Psoas muscle (tissue), 8 donors: ENCODE measurements around the gene IGSF11. TPM values are rescaled to one million over a fixed set of nuclear protein-coding genes. Genes with fewer than 3 reads are reported as not detected.

Source experiments
- ATAC-seq, 4 donors: fragments of 200-7000 bp; cut with Tn5 transposase; one replicate each; pipeline ENCODE4 v1.9.1; 2020; ENCODE audit warnings: moderate library complexity in 3 of 4, mild to moderate bottlenecking in 2 of 4
- DNase-seq, 2 donors: peaks; one replicate each; pipeline ENCODE4 v3.0.0-alpha.2; 2020
- H3K27ac ChIP-seq: fragments of 200-600 bp; one replicate; pipeline ENCODE4 v1.8.0; 2022
- H3K27me3 ChIP-seq, 3 donors: fragments of 200-600 bp in 1 of 3; one replicate each; pipeline versions ENCODE4 v1.6.1 to v1.8.0; 2013 to 2022; ENCODE audit warnings: low read length in 2 of 3, mild to moderate bottlenecking in 2 of 3, moderate library complexity in 1 of 3; ENCODE audit not compliant: insufficient read depth in 3 of 3
- H3K36me3 ChIP-seq, 2 donors: fragments of 200-600 bp in 1 of 2; one replicate each; pipeline versions ENCODE4 v1.6.1 to v1.8.0; 2013 to 2022; ENCODE audit warnings: low read depth in 1 of 2, mild to moderate bottlenecking in 1 of 2, moderate library complexity in 1 of 2; ENCODE audit not compliant: insufficient read depth in 1 of 2
- H3K4me1 ChIP-seq: fragments of 200-600 bp; one replicate; pipeline ENCODE4 v1.8.0; 2022
- H3K4me3 ChIP-seq: fragments of 200-600 bp; one replicate; pipeline ENCODE4 v1.8.0; 2022; ENCODE audit warnings: mild to moderate bottlenecking
- H3K9me3 ChIP-seq: fragments of 200-600 bp; one replicate; pipeline ENCODE4 v1.8.0; 2022
- WGBS, 3 donors: extraction: QIAGEN DNeasy Blood & Tissue Kit; methylation state at CpG; one replicate each; pipeline versions ENCODE4 v1.1.6 to v1.1.7; 2013; 5-methylcytosine and 5-hydroxymethylcytosine counted together
- intact Hi-C, 2 donors: fragments of 100-400 bp; cut with DNase I; formaldehyde crosslinking; loops; one replicate each; pipeline versions ENCODE4 v1.11.0 to v1.14.2; 2022
- polyA plus RNA-seq, 3 donors: library from polyadenylated mRNA; stranded (reverse); fragments of 200-250 nt; gene quantifications; one replicate each; pipeline ENCODE4 v1.2.3, GENCODE V29; 2013
- total RNA-seq, 4 donors: library from RNA; stranded (reverse); fragmentation: NEBNext Ultra II Directional in 2 of 4; extraction: Animal tissue kit (Norgen Biotek cat#: 25700) in 2 of 4; gene quantifications; one replicate each; pipeline versions ENCODE4 v1.2.1 to v1.2.4, GENCODE V29; 2021 to 2023
- TF ChIP-seq, protein P1 (sequence below): fragments of 200-600 bp; IDR thresholded peaks from one replicate; pipeline ENCODE4 v1.8.0; 2022; ENCODE audit warnings: antibody characterized with exemption
- donor health status: healthy with polysubstance abuse.
- donor health status: DM: no; HTN: no; CAD: no; lungs with moderate emphysema.
- donor health status: Bipolar disorder and iron deficiency.
- donor health status: healthy.
- donor health status: DM: yes; HTN: yes; CAD: no.
- donor health status: DM: no; HTN: no; CAD: no.
- donor health status: DM: no; HTN: no; CAD: no.
- donor health status: DM: yes; HTN: yes; CAD: no.

The IGSF11 gene
- total and polyA plus RNA-seq, 7 donors, result 0.23 to 8.5 (median 4.3) TPM

GRCh38 chr3:118942671-118943070 lies 92.0 kb downstream of the IGSF11 start:
- no peak for DNase-seq
- TF ChIP-seq, protein P1, sequence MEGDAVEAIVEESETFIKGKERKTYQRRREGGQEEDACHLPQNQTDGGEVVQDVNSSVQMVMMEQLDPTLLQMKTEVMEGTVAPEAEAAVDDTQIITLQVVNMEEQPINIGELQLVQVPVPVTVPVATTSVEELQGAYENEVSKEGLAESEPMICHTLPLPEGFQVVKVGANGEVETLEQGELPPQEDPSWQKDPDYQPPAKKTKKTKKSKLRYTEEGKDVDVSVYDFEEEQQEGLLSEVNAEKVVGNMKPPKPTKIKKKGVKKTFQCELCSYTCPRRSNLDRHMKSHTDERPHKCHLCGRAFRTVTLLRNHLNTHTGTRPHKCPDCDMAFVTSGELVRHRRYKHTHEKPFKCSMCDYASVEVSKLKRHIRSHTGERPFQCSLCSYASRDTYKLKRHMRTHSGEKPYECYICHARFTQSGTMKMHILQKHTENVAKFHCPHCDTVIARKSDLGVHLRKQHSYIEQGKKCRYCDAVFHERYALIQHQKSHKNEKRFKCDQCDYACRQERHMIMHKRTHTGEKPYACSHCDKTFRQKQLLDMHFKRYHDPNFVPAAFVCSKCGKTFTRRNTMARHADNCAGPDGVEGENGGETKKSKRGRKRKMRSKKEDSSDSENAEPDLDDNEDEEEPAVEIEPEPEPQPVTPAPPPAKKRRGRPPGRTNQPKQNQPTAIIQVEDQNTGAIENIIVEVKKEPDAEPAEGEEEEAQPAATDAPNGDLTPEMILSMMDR, result no peak
- H3K27me3 ChIP-seq, result no peaks in the 10 kb centered on the region
- no peaks in the 10 kb centered on the region for H3K9me3 ChIP-seq
- ATAC-seq, result peak in 2 of 4 donors; percentile 26 to 46
- intact Hi-C loops, result no loop called here
- 59 to 76% (median 74%) methylated on average over 1 of the region's 1 CpG for WGBS, 3 donors
- H3K4me3 ChIP-seq, result no peak overlapping the region
- H3K27ac ChIP-seq, result peak overlapping the region; percentile 34
- H3K36me3 ChIP-seq, result no peaks in the 10 kb centered on the region
- H3K4me1 ChIP-seq, result peaks cover 20% of the 10 kb centered on the region

DNA sequence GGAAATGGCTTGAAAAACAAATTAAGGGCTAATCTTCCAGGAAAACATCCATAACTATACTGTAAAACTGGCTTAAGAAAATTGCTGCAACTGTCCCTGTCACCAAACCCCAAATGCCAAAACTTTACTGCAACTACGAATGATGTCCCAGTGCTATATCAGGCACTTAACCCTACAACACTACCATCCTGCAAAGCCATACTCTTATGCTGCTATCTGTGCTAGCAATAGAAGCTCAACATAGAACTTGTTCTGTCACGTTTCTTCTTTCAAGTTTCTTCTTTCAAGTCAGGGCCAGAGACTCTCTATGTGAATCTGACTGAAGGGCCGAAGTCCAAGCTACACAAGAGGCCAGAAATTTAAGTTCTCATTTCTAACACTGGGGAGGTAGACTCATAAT lies 92.5 kb downstream of the IGSF11 start:
- no peaks in the 10 kb centered on the region for H3K27me3 ChIP-seq
- no peaks in the 10 kb centered on the region for H3K9me3 ChIP-seq
- H3K4me1 ChIP-seq, result peaks cover 25% of the 10 kb centered on the region
- no peaks in the 10 kb centered on the region for H3K36me3 ChIP-seq
- peak overlapping the region; percentile 34 for H3K27ac ChIP-seq
- TF ChIP-seq, protein P1, result no peak
- ATAC-seq, result peak in 2 of 4 donors; percentile 58 to 70
- intact Hi-C loops, result no loop called here
- 37 to 72% (median 42%) methylated on average over 3 of the region's 3 CpGs for WGBS, 3 donors
- no peak for DNase-seq
- no peak overlapping the region for H3K4me3 ChIP-seq

DNA sequence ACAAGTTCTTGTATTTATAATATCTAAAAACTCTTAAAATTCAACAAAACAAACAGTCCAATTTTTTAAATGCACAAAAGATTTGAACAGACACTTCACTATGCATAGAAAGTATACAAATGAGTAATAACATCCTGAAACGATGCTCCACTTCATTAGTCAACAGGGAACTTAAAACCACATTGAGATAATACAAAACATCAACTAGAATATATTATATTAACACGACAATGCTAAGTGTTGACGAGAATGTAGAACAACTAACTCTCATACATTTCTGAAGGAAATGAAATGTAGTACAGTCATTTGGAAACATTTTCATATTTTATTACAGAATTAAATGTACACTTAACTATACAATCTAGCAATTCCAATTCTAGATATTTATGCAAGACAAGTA lies 93.4 kb downstream of the IGSF11 start:
- no peak for DNase-seq
- Histone ChIP-seq H3K4me1 (peaks cover 35% of the 10 kb centered on the region), H3K36me3 (no peaks in the 10 kb centered on the region), H3K9me3 (no peaks in the 10 kb centered on the region), H3K4me3 (no peak overlapping the region), H3K27me3 (no peaks in the 10 kb centered on the region), H3K27ac (no peak overlapping the region)
- WGBS, 3 donors, result 76 to 80% (median 78%) methylated on average over 3 of the region's 3 CpGs
- TF ChIP-seq, protein P1, result no peak
- no peak for ATAC-seq
- intact Hi-C loops, result no loop called here

DNA sequence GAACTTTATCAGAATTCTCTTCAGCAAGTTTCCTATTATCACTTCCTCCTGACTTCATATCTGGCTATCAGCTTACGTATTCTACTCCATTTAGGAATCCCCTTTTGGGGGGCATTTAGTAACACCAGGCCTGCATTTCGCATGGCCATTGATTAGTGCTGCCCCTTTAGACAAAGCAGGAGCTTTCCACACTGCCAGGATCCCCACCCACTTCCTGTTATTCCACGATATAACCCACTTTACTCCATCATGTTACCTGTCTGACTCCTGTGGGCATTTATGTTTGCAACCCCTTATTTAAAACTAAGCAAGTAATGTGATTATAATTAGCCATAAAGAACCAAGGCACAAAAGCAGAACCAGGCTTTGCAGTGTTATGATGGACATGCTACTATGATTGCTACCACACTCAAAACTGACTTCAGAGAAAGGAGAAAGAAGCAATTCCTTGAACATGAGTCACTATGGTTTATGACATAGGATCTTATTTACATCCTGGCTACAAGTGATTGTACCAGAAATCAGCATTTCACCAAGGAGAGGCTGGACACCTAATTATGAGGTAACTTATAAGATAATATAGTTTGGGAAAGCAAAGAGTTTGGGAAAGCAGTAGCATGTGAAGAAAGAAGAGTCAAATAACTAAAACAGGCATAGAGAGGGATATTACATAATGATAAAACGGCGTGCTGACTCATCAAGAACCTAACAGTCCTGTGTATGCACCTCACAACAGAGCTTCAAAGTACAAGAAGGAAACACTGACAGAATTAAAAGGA lies 96.3 kb downstream of the IGSF11 start:
- intact Hi-C loops, result loop anchor here in 1 of 2 donors (5.0 kb wide), 1 partner anchor 34 kb away; no protein-coding TSS in a partner anchor
- TF ChIP-seq, protein P1, result no peak

More for the DNA sequence above, 96.3 kb downstream of the IGSF11 start:
- WGBS, 3 donors, result 77 to 80% (median 80%) methylated on average over 5 of the region's 5 CpGs
- Histone ChIP-seq H3K27me3 (no peaks in the 10 kb centered on the region), H3K9me3 (no peaks in the 10 kb centered on the region), H3K4me3 (no peak overlapping the region), H3K4me1 (peaks cover 51% of the 10 kb centered on the region), H3K36me3 (no peaks in the 10 kb centered on the region), H3K27ac (no peak overlapping the region)
- no peak for DNase-seq
- peak in 1 of 4 donors; percentile 17 for ATAC-seq
